GM12878 (cell line): Measurements from ENCODE around the gene RTEL1. TPM values are rescaled to one million over a fixed set of nuclear protein-coding genes. Genes with fewer than 3 reads are reported as not detected.
"Not testable (repeated sequence)": the region's sequence is repeated elsewhere in the genome, so short reads cannot be mapped to it uniquely, and the experiment has no call there.

ENCODE experiments used
- ATAC-seq: fragments of 200-7000 bp; cut with Tn5 transposase; 3 replicates; pipeline ENCODE4 v1.9.1; 2020; ENCODE audit warnings: mild to moderate bottlenecking, moderate library complexity
- BruUV-seq: library from RNA; stranded (reverse); fragments of 400-500 nt; replicated peaks from 2 replicates; lab custom pipeline; 2021; lab: Mats Ljungman, UMichigan
- CTCF ChIA-PET: fragments of 300-600 bp; sonication (Branson Sonifier 250); formaldehyde crosslinking; extraction: SDS; loops from one replicate; lab custom pipeline; 2021; ENCODE audit warnings: inconsistent platforms; lab: Yijun Ruan, JAX
- POLR2A ChIA-PET: fragments of 350-600 bp; formaldehyde crosslinking; extraction: SDS; loops from one replicate; lab custom pipeline; 2021; ENCODE audit warnings: inconsistent platforms; lab: Charles Lee
- RAD21 ChIA-PET: fragments of 300-600 bp; sonication (Branson Sonifier 250); formaldehyde crosslinking; loops from one replicate; lab custom pipeline; 2023; ENCODE audit warnings: antibody characterized with exemption; ENCODE audit not compliant: unreplicated experiment; lab: Charles Lee
- SMC1A ChIA-PET: fragments of 300-600 bp; sonication (Branson Sonifier 250); formaldehyde crosslinking; loops from one replicate; lab custom pipeline; 2023; ENCODE audit not compliant: unreplicated experiment, uncharacterized antibody; lab: Charles Lee
- DNase-seq: peaks from one replicate; pipeline ENCODE4 v3.0.0-alpha.2; 2011; ENCODE audit warnings: low read depth, low spot score
- FAIRE-seq: peaks from 3 replicates; lab custom pipeline; 2011; peaks lifted over from hg19 to GRCh38; lab: Jason Lieb, UNC
- H2AFZ ChIP-seq: 2 replicates; pipeline ENCODE4 v1.6.0; 2011; ENCODE audit warnings: low read depth, low read length, control low read depth; ENCODE audit not compliant: control insufficient read depth
- H3K27ac ChIP-seq: 2 replicates; pipeline ENCODE4 v1.5.1; 2011; ENCODE audit warnings: control low read depth; ENCODE audit not compliant: control insufficient read depth, insufficient read depth
- H3K27me3 ChIP-seq, 2 experiments: replicated peaks in 1 of 2; 2 replicates each; pipeline versions ENCODE4 v1.6.0 to v1.6.1; 2011; ENCODE audit warnings: low read length in 1 of 2; ENCODE audit not compliant: control insufficient read depth in 2 of 2, insufficient read depth in 2 of 2
- H3K36me3 ChIP-seq, 2 experiments: 2 replicates each; pipeline ENCODE4 v1.5.1; 2011; ENCODE audit warnings: low read length in 1 of 2; ENCODE audit not compliant: control insufficient read depth in 2 of 2, insufficient read depth in 2 of 2
- H3K4me1 ChIP-seq: 2 replicates; pipeline ENCODE4 v1.6.1; 2011; ENCODE audit warnings: mild to moderate bottlenecking, low read length, moderate library complexity, mixed read lengths; ENCODE audit not compliant: control insufficient read depth, insufficient read depth
- H3K4me2 ChIP-seq: 2 replicates; pipeline ENCODE4 v1.6.0; 2011; ENCODE audit warnings: control low read depth; ENCODE audit not compliant: control insufficient read depth, insufficient read depth
- H3K4me3 ChIP-seq: fragments of 200-600 bp; sonication (generic); 2 replicates; pipeline ENCODE4 v1.5.1; 2016
- H3K79me2 ChIP-seq: 2 replicates; pipeline ENCODE4 v1.6.0; 2011; ENCODE audit warnings: low read length; ENCODE audit not compliant: control insufficient read depth, insufficient read depth
- H3K9ac ChIP-seq: 2 replicates; pipeline ENCODE4 v1.8.0; 2011; ENCODE audit warnings: low read length, control low read depth, mixed read lengths; ENCODE audit not compliant: control insufficient read depth, insufficient read depth
- H3K9me3 ChIP-seq: replicated peaks from 3 replicates; pipeline ENCODE4 v1.5.1; 2011; ENCODE audit warnings: mild to moderate bottlenecking, low read length; ENCODE audit not compliant: control insufficient read depth, insufficient read depth
- H4K20me1 ChIP-seq: 2 replicates; pipeline ENCODE4 v1.6.0; 2011; ENCODE audit not compliant: control insufficient read depth, insufficient read depth
- ASH2L ChIP-seq: fragments of 300-600, 200-600 bp; sonication (generic); IDR thresholded peaks from 2 replicates; pipeline ENCODE4 v1.6.1; 2017; ENCODE audit warnings: low read depth, mild to moderate bottlenecking, borderline replicate concordance
- WGBS: methylation state at CpG from one replicate; pipeline ENCODE4 v1.1.6; 2016; ENCODE audit warnings: low lambda C conversion rate; ENCODE audit not compliant: insufficient replicate concordance, insufficient coverage; ENCODE audit errors: missing lambda C conversion rate; 5-methylcytosine and 5-hydroxymethylcytosine counted together
- in situ Hi-C: fragments of 300-500 bp; cut with MboI; formaldehyde crosslinking; loops from 9 replicates; pipeline ENCODE4 v1.14.3; 2018; ENCODE audit warnings: mixed read lengths
- intact Hi-C: fragments of 100-400 bp; cut with micrococcal nuclease; formaldehyde crosslinking; loops from one replicate; pipeline ENCODE4 v1.14.2; 2022; ENCODE audit not compliant: unreplicated experiment
- polyA plus RNA-seq, 11 experiments: library from polyadenylated mRNA; depleted of rRNA in 4 of 11; unstranded in 6 of 11; stranded (reverse) in 5 of 11; fragments of >200 nt; fragmentation: Nextera tagmentation in 4 of 11; fragmentation: Illumina TruSeq in 1 of 11; extraction: Ambion mirVana in 4 of 11; extraction: Trizol in 1 of 11; gene quantifications; 1 replicate in 1 of 11; 2 replicates in 10 of 11; pipeline versions ENCODE4 v1.2.1 to v1.2.3, GENCODE V29; 2011 to 2016; ENCODE audit warnings: inconsistent platforms in 2 of 11, missing spikeins in 2 of 11, low read depth in 1 of 11
- total RNA-seq, 4 experiments: library from RNA; depleted of rRNA in 3 of 4; stranded (reverse); fragments of >200 nt in 3 of 4; fragmentation: Illumina TruSeq in 1 of 4; extraction: Trizol in 1 of 4; gene quantifications; 2 replicates each; pipeline versions ENCODE4 v1.2.1 to v1.2.3, GENCODE V29; 2013 to 2021
- TF ChIP-seq, protein P1 (sequence below): IDR thresholded peaks from 2 replicates; pipeline ENCODE4 v1.6.1; 2012; ENCODE audit warnings: mild to moderate bottlenecking, low read depth, low read length

The RTEL1 gene
- total and polyA plus RNA-seq, 10 of the 15 experiments (the other 5 are each of a cell fraction or from before 2014, with no cell fraction given): 0.40 to 37.2 (median 15.6) TPM; not detected in 1

DNA sequence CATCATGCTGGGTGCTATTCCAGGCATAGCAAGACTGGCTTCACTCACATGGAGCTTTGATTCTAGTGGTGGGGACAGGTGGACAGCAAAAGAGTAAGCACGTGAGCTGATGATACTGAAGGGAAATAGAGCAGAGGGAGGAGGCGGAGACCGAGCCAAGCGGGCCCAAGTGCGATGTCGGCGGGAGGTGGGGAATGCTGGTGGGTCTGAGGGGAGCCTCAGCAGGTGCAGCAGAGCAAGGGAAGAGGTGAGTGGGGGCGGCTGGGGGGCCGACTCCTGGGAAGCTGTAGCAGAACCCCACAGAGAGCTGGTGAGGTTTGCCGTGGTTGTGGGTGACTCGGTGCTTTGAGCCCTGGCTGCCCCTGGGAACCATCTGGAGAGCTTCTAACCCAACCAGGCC lies 10.2 kb downstream of the RTEL1 start (continued):
- TF ChIP-seq, protein P1, sequence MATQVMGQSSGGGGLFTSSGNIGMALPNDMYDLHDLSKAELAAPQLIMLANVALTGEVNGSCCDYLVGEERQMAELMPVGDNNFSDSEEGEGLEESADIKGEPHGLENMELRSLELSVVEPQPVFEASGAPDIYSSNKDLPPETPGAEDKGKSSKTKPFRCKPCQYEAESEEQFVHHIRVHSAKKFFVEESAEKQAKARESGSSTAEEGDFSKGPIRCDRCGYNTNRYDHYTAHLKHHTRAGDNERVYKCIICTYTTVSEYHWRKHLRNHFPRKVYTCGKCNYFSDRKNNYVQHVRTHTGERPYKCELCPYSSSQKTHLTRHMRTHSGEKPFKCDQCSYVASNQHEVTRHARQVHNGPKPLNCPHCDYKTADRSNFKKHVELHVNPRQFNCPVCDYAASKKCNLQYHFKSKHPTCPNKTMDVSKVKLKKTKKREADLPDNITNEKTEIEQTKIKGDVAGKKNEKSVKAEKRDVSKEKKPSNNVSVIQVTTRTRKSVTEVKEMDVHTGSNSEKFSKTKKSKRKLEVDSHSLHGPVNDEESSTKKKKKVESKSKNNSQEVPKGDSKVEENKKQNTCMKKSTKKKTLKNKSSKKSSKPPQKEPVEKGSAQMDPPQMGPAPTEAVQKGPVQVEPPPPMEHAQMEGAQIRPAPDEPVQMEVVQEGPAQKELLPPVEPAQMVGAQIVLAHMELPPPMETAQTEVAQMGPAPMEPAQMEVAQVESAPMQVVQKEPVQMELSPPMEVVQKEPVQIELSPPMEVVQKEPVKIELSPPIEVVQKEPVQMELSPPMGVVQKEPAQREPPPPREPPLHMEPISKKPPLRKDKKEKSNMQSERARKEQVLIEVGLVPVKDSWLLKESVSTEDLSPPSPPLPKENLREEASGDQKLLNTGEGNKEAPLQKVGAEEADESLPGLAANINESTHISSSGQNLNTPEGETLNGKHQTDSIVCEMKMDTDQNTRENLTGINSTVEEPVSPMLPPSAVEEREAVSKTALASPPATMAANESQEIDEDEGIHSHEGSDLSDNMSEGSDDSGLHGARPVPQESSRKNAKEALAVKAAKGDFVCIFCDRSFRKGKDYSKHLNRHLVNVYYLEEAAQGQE: no peak
- TF ChIP-seq ASH2L: no peak
- TF ChIP-seq, all 136 proteins: peak for 0

DNA sequence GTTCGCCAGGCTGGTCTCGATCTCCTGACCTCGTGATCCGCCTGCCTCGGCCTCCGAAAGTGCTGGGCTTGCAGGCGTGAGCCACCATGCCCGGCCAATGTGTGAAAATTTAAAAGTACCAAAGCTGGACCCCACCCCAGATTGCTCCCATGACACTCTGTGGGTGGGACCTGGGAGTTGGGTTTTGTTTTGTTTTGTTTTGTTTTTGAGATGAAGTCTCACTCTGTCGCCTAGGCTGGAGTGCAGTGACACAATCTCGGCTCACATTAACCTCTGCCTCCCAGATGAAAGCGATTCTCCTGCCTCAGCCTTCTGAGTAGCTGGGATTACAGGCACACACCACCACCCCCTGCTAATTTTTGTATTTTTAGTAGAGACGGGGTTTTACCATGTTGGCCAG lies 13.6 kb downstream of the RTEL1 start:
- DNase-seq, H3K79me2 ChIP-seq, H3K27me3 ChIP-seq, FAIRE-seq, H3K4me3 ChIP-seq, intact Hi-C loops, H3K27ac ChIP-seq, POLR2A ChIA-PET, H2AFZ ChIP-seq, H3K4me2 ChIP-seq, H4K20me1 ChIP-seq, RAD21 ChIA-PET, CTCF ChIA-PET, BruUV-seq, H3K9me3 ChIP-seq, H3K36me3 ChIP-seq, SMC1A ChIA-PET, ATAC-seq, H3K4me1 ChIP-seq, in situ Hi-C loops, H3K9ac ChIP-seq: not testable (repeated sequence)
- WGBS: 92% methylated on average over 10 of the region's 12 CpGs
